C1 segment of cervical spinal cord (tissue), 14 donors: Measurements from ENCODE around the gene PKN2.
"Not testable (repeated sequence)": the region's sequence is repeated elsewhere in the genome, so short reads cannot be mapped to it uniquely, and the experiment has no call there.

Source experiments
- DNase-seq, 14 donors: peaks; one replicate each; lab custom pipeline; 2025; lab: John Stamatoyannopoulos, UW

The PKN2 gene

DNA sequence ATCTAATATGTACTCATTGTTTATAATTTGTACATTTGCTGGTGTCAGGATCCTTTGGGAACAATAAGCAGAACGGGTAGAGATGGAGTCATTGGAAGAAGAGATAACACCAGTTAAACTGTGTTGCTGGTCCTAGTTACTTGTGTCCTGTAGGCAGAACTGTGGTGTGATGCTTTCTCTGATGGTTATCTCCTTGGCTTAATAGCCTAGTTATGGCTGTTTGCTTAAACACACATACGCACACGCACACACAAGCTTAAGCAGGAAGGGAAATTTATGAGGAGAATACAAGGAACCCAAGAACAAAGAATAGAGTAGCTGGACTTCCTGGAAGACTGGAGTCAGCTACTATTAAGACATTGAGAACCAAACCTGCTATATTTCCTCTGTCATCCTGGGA is 5.7 kb upstream of the PKN2 start:
- DNase-seq: no peak

DNA sequence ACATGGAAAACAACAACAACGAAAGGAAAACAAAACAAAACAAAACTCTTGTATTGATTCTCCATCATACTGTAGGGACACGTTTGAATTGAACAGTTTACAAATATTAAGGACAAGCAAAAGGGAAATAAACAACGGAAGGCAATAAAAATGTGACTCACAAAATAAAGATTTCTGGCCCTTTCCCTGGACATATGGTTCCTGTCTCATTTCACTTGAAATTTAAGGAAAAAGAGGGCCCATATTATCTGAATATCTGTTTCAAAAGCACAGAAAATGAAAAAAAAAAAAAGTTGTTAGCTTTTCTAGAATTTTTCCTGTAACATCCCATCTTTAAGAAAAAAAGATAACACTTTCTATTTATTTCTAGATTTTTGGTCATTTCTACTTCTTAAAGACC is 3.6 kb upstream of the PKN2 start:
- DNase-seq: no peak

DNA sequence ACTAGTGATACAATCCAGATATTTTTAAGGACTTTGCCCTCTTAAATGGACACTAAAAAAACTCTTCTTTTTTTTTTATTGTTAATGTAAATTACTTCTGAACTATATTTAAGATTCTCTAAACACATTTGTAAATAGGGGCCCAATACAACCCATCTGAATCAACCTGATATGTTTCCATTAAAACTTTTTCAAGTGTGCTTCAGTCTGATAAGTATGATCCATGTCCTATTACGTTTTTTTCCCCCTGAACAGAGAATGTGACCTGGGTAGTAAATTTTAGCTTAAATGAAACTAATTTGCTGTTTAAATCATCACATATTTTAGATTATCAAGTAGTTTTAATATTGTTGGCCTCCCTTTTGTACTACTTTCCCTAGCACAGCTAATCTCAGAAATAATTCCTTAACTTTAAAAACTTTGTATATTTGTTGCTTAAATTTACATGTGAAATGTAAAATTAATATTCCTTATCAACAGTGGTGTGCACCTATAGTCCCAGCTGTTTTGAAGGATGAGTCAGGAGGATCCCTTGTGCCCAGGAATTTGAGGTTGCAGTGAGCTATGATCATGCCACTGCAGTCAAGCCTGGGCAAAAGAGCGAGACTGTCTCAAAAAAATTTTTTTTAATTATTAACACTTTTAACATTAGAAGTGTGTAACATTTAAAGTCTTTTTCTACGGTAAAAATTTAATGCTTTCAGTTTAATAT is 3.0 kb upstream of the PKN2 start:
- DNase-seq: no peak

GRCh38 chr1:88684482-88685258 is 597 bp downstream of the PKN2 start:
- DNase-seq: peak in 10 of 14 donors; percentile 11 to 72 (median 52)

DNA sequence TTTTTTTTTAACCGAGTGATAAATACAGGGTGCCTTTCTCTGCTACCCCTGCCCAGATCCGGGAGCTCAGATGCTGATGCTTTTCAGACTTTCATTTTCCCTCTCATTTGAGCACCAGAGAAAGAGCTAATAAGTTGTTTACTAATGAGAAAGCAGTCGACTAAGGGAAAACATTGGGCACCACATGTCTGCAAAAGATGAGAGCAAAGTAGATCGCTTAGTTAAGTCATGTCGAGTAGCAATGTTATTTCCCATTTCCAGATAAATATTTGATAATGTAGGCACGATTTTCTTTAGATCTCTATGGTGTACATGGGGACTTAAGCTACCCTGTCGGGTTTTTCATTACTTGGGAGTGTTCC is 1.2 kb downstream of the PKN2 start:
- DNase-seq: no peak

DNA sequence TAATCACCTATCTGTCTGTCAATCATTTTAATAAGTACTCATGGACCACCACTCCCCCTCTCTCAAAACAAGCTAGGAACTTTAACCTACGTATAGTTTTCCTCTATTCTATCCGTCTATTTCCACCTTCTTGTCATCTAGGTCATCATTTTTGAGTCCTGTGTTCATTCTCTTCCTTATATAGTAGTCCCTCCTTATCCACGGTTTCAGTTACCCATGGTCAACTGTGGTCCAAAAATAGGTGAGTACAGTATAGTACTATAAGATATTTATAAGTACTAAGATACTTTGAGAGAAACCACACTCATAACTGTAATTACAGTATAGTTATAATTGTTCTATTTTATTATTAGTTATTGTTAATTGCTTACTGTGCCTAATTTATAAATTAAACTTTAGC is 7.5 kb downstream of the PKN2 start:
- DNase-seq: no peak

DNA sequence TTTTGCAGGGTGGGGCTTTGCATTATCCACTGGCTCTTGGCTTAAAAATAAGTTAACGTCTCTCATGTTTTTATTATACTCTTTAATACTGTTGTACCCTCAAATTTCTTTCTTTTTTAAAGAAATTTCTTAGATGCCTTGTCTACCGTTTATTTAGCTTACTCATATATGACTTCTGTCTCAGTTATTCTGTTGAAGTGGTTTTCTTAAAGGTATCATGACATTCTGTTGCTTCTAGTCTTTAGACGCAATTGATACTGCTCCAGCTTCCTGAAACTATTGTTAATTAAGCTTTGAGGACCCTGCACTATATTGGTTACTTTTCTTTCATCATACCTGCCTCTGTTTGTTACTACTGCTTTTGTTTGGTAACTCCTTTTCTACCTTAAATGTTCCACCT is 11.7 kb downstream of the PKN2 start:
- DNase-seq: no peak

DNA sequence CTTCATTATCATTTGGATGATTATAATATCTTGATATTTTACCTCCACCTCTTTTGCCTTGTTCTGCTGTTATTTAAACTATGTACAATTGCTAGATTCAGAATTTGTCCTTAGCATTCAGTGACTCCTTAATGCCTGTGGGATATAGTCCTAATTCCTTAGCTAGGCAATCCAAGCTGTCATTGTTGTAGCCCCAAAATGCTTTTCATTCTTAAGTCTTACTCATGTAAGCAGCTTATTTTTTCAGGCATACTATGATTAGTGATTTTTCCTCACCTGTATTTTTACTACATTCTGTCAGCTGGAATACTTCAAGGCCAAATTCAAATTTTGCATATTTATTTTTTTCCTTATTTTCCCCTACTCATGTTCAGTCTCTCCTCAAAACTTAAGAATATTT is 13.4 kb downstream of the PKN2 start:
- no peak for DNase-seq

DNA sequence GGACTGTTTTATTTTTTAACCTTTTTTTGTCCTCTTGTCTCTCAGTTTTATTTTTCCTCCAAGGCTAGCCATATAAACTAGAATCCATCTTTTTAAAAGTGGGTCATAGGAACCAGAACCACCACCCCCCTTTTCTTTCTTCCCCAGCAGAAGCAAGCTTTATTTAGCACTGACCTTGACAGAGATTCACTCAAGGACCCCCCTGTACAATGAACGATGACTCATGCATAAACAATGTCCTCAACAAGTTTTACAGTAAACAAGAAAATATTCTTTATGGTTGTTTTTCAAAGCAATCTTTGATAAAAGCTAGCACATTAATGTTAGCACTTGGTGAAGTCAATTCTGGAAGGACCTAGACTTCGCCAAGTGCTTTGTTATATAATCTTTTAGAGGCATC is 14.1 kb downstream of the PKN2 start:
- no peak for DNase-seq

GRCh38 chr1:88698764-88699163 is 14.7 kb downstream of the PKN2 start:
- no peak for DNase-seq

DNA sequence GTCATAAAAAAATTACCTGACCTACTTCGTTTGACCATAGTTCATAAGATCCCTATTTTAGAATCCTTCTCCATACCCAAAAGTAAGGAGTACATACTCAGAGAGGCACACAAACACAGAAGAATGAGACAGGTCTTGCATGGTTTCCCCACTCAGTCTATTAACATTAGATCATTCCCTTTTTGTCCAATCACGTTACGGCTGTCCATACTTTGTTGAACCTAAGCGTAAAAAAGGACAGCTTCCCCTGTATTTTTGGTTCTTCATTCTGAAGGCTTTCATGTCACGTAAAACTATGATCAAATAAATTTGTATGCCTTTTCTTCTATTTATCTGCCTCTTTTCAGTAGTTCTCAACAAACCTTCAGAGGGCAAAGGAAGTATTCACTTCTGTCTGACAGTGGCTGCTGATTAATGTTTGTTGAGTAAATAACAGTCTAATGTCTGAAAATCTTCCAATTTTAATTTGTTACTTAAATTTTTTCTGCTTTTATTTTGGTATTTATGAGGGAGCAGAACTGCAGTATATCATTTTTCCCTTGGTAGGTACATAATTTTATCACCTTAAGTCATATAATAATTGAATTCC is 16.4 kb downstream of the PKN2 start:
- DNase-seq: no peak

- DNase-seq: no peak
Observed at GRCh38 chr1:88701275-88701674, 17.2 kb downstream of the PKN2 start.

GRCh38 chr1:88701793-88702192 is 17.7 kb downstream of the PKN2 start:
- not testable (repeated sequence) for DNase-seq

- DNase-seq: no peak
Observed at GRCh38 chr1:88708011-88708410, 23.9 kb downstream of the PKN2 start.

DNA sequence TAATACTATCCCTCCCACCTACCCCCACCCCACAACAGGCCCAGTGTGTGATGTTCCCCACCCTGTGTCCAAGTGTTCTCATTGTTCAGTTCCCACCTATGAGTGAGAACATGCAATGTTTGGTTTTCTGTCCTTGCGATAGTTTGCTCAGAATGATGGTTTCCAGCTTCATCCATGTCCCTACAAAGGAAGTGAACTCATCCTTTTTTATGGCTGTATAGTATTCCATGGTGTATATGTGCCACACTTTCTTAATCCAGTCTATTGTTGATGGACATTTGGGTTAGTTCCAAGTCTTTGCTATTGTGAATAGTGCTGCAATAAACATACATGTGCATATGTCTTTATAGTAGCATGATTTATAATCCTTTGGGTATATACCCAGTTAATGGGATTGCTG is 28.8 kb downstream of the PKN2 start:
- DNase-seq: not testable (repeated sequence)

GRCh38 chr1:88716571-88716970 is 32.5 kb downstream of the PKN2 start:
- not testable (repeated sequence) for DNase-seq

DNA sequence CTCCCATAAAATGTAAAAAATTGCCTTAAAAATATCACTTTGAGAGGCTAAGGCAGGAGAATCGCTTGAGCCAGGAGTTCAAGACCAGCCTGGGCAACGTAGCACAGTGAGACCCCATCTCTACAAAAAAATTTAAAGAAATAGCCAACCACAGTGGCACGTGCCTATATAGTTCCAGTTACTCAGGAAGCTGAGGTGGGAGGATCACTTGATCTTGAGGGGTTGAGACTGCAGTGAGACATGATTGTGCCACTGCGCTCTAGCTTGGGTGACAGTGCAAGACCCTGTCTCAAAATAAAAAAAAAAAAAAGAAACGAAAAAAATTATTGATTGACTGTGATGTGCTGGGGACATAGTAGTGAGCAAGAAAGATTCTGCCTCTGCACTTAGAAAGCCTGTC is 38.4 kb downstream of the PKN2 start:
- no peak for DNase-seq

- no peak for DNase-seq
Observed at GRCh38 chr1:88726697-88727096, 42.6 kb downstream of the PKN2 start.

DNA sequence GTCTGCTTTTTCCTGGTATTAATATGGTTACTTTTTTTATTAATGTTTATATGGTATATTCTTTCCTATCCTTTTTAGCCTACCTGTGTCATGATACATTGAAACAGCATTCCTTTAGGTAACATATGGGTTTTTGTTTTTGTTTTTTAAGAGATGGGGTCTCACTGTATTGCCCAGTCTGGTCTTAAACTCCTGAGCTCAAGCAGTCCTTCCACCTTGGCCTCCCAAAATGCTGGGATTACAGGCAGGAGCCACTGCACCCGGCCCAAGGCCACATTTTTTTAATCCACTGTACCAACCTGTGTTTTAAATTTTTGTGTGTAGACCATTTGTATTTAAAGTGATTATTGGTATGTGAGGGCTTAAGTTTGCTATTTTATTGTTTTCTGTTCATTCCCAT is 43.1 kb downstream of the PKN2 start:
- no peak for DNase-seq

DNA sequence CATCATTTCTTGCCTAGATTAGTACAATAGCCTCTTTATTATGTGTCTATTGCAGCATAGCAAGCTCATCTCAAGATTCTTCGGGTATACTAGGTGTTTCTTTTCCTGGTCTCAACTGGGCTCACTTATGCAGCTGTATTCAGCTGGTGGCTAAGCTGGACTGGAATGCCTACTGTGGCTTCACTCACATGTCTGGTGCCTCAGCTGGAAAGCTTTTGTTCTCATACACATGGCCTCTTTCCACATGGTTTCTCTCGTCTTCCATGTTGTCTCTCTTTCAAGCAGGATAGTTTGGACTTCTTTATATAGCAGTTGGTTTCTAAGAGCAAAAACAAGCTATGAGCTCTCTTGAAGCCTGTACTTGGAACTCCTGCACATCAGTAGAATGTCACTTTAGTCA is 45.2 kb downstream of the PKN2 start:
- no peak for DNase-seq

DNA sequence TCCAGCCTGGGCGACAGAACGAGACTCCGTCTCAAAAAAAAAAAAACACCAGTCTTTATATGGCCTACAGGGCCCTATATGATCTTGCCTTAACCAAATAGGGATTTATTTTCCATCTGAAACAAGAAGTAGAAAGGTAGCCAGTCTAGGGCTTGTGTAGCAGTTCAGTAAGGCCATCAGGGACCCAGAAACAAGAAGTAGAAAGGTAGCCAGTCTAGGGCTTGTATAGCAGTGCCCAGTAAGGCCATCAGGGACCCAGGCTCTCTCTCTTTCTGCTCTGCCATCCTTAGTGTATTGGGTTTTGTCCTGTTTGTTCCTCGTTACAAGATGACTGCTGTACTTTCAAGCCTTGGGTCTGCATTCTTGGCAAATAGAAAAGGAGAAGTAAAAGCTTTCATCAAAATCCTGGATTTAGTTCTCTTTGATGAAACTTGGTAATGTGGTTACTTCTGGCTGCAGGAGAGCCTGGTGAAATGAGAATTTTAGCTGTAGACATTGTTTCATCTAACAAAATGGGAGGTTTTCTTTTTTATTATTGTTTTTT is 46.1 kb downstream of the PKN2 start:
- no peak for DNase-seq

DNA sequence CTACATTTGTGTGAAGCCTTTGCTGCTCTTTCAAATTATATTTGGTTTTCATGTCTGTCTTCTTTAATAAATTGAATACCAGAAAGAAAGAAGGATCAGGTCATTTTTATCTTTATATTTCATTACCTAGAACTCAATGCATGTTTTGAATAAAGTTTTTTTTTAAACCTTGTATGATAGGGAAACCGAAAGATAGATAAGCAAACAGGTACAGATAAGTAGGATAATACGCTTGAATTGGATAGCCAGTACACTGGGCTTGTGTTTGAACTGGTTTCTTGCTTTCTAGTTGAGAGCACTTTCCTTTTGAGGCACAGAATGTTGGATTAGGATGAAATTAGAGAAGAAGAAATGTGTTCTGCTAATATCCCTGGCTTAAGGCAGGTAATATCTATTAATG is 46.9 kb downstream of the PKN2 start:
- peak in 1 of 14 donors; percentile 30 for DNase-seq
